GM12873 (cell line): Measurements from ENCODE around the gene MPST.

ENCODE experiments used
- TF ChIP-seq, protein P1 (sequence below): IDR thresholded peaks from 2 replicates; pipeline ENCODE4 v1.5.1; 2012; ENCODE audit warnings: low read depth, mild to moderate bottlenecking, moderate library complexity, low read length, control low read depth; ENCODE audit not compliant: insufficient read depth; ENCODE audit errors: missing control alignments

The MPST gene

DNA sequence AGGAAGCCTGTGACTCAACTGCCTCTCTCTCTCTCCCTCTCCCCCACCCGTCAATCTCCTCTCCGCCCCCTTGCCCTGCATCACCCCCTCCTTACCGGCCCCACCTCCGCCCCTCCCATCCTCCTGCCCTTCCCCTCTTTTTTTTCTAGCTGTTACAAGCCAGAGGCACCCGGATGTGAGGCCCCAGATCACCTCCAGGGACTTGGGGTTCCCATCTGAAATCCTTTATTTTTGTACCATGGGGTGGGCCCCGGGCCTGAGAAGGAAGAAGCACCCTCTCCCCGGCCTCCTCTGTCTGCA is 42.8 kb downstream of the MPST start:
- TF ChIP-seq, protein P1, sequence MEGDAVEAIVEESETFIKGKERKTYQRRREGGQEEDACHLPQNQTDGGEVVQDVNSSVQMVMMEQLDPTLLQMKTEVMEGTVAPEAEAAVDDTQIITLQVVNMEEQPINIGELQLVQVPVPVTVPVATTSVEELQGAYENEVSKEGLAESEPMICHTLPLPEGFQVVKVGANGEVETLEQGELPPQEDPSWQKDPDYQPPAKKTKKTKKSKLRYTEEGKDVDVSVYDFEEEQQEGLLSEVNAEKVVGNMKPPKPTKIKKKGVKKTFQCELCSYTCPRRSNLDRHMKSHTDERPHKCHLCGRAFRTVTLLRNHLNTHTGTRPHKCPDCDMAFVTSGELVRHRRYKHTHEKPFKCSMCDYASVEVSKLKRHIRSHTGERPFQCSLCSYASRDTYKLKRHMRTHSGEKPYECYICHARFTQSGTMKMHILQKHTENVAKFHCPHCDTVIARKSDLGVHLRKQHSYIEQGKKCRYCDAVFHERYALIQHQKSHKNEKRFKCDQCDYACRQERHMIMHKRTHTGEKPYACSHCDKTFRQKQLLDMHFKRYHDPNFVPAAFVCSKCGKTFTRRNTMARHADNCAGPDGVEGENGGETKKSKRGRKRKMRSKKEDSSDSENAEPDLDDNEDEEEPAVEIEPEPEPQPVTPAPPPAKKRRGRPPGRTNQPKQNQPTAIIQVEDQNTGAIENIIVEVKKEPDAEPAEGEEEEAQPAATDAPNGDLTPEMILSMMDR: no peak

DNA sequence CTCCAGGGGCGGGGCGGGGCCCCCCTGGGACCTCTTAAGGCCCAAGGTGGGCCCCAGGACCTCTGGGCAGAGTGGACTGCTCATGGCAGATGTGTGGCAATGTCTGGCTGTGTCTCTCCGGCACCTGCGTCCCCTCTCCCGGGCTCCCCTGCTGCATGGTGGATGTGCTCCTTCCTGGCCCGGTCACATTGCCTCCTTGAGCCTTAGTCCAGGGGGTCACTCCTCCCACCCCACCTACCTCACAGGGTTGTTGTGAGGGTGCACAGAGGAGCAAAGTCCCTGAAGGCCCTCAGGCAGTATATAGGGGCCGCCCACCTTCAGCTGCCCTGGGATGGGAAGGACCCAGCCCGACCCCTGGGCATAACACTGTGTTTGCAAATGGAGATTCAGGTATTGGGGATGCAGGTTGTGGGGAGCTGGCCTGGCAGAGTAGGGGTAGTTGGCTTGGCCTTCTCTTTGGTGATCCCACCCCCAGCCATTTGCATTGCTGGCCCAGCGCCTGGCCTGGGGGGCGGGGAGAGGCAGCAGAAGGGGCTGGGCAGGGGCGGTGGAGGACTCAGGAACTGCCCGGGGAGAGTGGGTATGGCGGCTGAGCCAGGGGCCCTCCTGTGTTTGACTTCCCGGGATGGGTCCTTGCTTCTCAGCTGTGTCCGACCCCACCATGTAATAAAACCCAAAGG is 43.3 kb downstream of the MPST start:
- TF ChIP-seq, protein P1: no peak

DNA sequence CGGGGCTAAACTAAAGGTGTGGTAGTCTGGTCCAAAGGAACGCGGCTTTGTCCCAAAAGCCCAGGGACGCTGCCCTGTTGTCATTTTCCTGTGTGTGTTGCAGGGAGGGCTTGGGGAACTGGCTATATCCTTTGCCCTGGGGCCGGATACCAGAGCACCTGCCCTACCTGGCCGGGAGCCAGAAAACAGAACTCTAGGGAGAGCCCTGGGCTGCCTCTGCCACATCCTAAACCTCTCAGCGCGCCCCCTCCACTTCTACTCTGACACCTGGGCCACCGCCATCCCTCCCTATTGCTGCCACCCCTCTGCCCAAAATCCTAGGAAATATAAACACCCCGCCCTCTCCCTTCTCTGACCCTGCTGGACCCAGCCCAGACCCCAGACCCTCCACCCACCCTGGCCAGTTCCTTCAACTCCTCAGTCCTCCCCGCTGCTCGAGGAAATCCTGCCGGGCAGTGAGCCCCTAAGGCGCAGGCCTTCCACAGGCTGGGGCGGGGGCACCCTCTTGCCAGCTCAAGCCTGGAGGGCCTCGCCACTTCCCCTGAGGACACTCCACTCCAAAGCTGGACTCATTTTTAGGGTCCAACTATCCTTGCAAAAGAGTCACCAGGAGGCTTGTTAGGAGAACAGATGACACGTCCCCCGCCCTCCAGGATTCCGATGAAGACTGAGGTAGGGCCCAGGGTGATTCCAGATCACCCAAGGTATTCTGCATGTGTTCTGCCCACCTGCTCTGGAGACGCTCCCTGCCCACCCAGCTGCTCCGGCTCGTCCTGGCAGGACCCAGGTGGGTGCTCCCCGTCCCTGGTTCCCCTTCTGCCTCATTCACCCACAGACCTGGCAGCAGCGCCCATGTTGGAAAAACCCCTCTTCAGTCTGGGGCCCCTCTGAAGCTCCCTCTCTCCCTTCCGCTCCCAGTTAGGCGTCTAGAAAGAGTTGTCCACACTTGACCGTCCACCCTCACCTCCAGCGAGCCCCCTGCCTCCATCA is 44.2 kb downstream of the MPST start:
- TF ChIP-seq, protein P1: no peak

DNA sequence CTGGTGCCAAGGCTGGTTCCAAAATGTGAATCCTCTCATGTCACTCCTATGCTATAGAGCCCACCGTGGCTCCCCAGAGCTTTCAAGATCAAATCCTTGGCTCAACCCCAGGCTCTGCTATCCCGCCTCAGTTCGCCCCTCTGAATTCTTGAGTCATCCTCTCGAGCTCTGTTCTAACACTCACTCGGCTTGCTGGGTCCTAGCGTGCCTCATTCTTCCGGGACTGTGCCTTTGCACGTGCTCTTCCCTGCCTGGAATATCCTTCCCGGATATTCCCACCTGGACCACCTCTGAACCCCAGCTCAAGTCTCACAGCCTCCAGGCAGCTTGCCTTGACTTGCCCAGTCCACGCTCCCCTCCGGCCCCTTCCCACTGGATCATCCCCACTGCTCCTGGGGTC is 45.0 kb downstream of the MPST start:
- TF ChIP-seq, protein P1: no peak

DNA sequence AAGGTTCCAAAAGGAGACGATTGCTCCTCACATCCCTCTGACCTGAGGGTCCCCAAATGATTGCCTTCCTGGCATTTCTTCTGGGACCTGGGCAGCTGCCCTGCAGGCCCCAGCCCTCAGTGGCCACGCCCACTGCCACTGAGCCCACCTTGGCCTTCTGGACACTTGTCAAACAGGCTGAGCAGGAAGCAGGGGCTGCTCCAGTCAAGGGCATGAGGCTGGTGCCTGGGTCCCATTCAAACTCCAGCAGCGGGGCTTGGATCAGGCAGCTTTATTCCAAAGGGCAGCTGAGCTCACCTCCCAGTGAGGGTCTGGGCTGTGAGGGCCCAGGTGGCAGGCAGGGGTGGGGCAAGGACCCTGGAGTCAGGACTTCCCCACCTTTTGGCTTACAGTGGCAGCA is 45.6 kb downstream of the MPST start:
- TF ChIP-seq, protein P1: no peak

DNA sequence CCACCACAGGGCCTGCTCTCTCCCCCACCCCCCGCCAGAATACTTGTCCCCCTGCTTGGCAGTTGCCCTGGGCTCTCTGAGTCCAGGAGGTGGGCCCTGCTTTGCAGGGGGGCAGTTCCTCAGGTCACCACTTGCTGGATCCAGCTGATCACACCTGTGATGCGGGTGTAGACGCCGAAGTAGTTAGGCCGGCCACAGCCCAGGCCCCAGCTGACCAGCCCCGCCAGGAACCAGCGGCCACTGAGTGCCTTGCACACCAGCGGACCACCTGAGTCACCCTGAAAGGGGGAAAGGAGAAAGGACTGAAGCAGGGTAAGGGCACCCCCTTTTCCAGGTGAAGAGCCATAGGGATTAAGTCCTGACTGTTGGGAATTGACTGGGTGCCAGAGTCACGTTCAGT is 46.4 kb downstream of the MPST start:
- TF ChIP-seq, protein P1: no peak

DNA sequence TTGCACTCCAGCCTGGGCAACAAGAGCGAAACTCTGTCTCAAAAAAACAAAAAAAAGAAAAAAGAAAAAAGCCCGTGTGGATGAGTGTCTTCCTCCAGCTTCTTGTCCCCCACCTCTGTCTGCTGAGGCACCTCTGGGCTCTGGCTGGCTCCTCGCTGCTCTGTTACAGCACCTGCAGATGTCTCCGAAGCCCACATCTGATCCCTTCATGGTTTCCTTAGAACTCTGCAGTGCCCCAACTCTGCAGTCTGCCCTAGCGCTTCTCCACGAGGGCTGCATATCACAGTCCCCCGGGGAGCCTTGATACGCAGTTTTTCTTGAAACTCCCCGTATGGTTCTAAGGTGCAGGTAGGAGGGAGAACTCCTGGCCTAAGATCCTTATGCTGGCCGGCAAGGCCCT is 47.9 kb downstream of the MPST start:
- TF ChIP-seq, protein P1: no peak
